GM10248 (cell line): ENCODE measurements around the gene USE1.

Experiments
- CTCF ChIA-PET: fragments of 300-600 bp; sonication (Branson Sonifier 250); formaldehyde crosslinking; extraction: SDS; loops from one replicate; lab custom pipeline; 2021; ENCODE audit warnings: antibody characterized with exemption; lab: Yijun Ruan, JAX
- POLR2A ChIA-PET: fragments of 350-650 bp; sonication (Branson Sonifier 250); formaldehyde crosslinking; extraction: SDS; loops from one replicate; lab custom pipeline; 2020; ENCODE audit warnings: antibody characterized with exemption; lab: Yijun Ruan, JAX
- DNase-seq: peaks from one replicate; pipeline ENCODE4 v3.0.0; 2012; ENCODE audit errors: extremely low spot score
- CTCF ChIP-seq: IDR thresholded peaks from 2 replicates; pipeline ENCODE4 v1.5.1; 2012; ENCODE audit warnings: mild to moderate bottlenecking, low read depth; ENCODE audit errors: extremely low read depth, missing control alignments, control extremely low read depth

USE1 gene

DNA sequence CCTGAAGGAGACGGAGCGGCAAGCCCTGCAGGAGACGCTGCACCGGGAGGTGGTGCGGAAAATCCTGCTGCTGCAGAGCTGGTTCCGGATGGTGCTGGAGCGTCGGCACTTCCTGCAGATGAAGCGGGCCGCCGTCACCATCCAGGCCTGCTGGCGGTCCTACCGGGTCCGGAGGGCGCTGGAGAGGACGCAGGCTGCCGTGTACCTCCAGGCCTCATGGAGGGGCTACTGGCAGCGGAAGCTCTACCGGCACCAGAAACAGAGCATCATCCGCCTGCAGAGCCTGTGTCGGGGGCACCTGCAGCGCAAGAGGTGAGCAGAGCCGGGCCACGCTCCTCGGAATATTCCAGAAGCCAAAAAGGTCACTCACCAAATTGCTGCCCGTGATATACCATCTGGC, 22.4 kb upstream of the USE1 start:
- ChIA-PET CTCF (interaction anchor here (1.1 kb wide), 2 partner anchors 9 to 13 kb away, joined by 3 to 4 read pairs; no protein-coding TSS in a partner anchor), POLR2A (no interaction called here)
- TF ChIP-seq CTCF, result no peak
- no peak for DNase-seq

GRCh38 chr19:17194608-17195007, 20.5 kb upstream of the USE1 start:
- POLR2A ChIA-PET, result no interaction called here
- DNase-seq, result no peak
- no peak for TF ChIP-seq CTCF
- CTCF ChIA-PET, result no interaction called here

- no peak for DNase-seq
- ChIA-PET CTCF (no interaction called here), POLR2A (no interaction called here)
- no peak for TF ChIP-seq CTCF
Measured at GRCh38 chr19:17195106-17195505, 20.1 kb upstream of the USE1 start.

- ChIA-PET CTCF (no interaction called here), POLR2A (interaction anchor here (0.7 kb wide), 1 partner anchor 9 kb away, joined by 5 read pairs; no protein-coding TSS in a partner anchor)
- no peak for TF ChIP-seq CTCF
- no peak for DNase-seq
Measured at GRCh38 chr19:17196610-17197009, 18.5 kb upstream of the USE1 start.

DNA sequence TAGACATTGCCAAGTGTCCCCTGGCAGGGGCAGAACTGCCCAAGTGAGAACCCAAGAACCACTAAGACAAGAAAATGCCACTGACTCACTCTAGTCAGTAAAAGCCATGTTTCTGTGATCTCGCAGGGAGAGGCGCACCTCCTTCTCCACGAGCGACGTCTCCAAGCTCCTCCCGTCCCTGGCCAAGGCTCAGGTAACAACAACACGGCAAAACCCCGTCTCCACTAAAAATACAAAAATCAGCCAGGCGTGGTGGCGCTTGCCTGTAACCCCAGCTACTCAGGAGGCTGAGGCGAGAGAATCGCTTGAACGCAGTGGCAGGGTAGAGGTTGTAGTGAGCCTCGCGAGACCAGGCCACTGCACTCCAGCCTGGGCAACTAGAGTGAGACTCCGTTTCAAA, 17.5 kb upstream of the USE1 start:
- ChIA-PET CTCF (no interaction called here), POLR2A (no interaction called here)
- no peak for DNase-seq
- no peak for TF ChIP-seq CTCF

DNA sequence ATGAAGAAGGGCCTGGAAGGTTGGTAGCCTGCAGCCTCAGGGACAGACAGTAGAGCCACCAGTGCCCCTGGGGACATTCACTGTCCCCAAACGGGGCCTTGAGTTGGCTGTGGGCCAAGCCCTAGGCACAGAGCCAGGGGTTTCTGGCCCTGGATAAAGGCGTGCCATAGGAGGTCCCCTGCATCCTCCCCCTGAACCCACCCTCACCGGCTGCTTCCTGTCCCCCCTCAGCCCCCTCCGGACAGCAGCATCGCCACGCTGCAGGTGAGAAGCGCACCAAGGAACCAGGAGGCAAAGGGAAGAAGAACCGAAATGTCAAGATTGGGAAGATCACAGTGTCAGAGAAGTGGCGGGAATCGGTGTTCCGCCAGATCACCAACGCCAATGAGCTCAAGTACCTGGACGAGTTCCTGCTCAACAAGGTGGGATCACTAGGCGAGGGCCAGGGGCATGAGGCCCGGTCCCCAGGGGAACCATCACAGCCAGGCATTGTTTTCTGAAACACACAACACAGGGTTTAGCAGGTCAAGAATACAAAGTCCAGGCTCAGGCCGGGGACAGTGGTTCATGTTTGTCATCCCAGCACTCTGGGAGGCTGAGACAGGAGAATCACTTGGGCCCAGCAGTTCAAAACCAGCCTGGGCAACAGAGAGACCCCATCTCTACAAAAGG, 14.6 kb upstream of the USE1 start:
- TF ChIP-seq CTCF, result no peak
- ChIA-PET POLR2A (no interaction called here), CTCF (interaction anchor here (1.2 kb wide), 1 partner anchor 44 kb away, joined by 3 read pairs; no protein-coding TSS in a partner anchor)
- DNase-seq, result no peak
